AG04449 (cell line): ENCODE results near the gene CCDC170.

Source experiments
- CTCF ChIA-PET: fragments of 350-600 bp; formaldehyde crosslinking; extraction: SDS; loops from one replicate; lab custom pipeline; 2021; ENCODE audit warnings: antibody characterized with exemption; lab: Yijun Ruan, JAX
- POLR2A ChIA-PET: fragments of 400-600, 350-600 bp; formaldehyde crosslinking; extraction: SDS; loops from one replicate; lab custom pipeline; 2020; ENCODE audit warnings: antibody characterized with exemption, inconsistent platforms; lab: Yijun Ruan, JAX
- DNase-seq: peaks from one replicate; pipeline ENCODE4 v3.0.0-alpha.2; 2010; ENCODE audit warnings: low read depth, low spot score
- H3K4me3 ChIP-seq: 2 replicates; pipeline ENCODE4 v1.5.1; 2011; ENCODE audit warnings: low read depth, mild to moderate bottlenecking, control low read depth, low read length
- TF ChIP-seq, protein P1 (sequence below): IDR thresholded peaks from one replicate; pipeline ENCODE4 v1.5.1; 2011; ENCODE audit warnings: mild to moderate bottlenecking, moderate library complexity, low read length, control low read depth, inconsistent platforms; ENCODE audit not compliant: insufficient read depth; ENCODE audit errors: missing control alignments

CCDC170 gene

DNA sequence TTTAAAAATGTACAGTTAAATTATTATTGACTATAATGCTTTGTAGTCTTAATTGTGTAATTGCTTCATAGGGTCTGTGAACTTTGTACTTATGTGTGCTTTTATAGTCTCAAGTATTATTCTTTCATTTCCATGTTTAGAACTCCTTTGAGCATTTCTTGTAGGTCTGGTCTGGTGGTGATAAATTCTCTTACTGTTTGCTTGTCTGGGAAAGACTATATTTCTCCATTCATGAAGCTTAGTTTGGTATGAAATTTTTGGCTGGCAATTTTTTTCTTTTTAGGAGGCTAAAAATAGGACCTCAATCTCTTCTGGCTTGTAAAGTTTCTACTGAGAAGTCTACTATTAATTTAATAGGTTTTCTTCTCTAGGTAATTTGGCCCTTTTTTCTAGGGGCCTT is 67.4 kb downstream of the CCDC170 start:
- H3K4me3 ChIP-seq, result no peak overlapping the region
- ChIA-PET CTCF (no interaction called here), POLR2A (no interaction called here)
- DNase-seq, result no peak
- TF ChIP-seq, protein P1, sequence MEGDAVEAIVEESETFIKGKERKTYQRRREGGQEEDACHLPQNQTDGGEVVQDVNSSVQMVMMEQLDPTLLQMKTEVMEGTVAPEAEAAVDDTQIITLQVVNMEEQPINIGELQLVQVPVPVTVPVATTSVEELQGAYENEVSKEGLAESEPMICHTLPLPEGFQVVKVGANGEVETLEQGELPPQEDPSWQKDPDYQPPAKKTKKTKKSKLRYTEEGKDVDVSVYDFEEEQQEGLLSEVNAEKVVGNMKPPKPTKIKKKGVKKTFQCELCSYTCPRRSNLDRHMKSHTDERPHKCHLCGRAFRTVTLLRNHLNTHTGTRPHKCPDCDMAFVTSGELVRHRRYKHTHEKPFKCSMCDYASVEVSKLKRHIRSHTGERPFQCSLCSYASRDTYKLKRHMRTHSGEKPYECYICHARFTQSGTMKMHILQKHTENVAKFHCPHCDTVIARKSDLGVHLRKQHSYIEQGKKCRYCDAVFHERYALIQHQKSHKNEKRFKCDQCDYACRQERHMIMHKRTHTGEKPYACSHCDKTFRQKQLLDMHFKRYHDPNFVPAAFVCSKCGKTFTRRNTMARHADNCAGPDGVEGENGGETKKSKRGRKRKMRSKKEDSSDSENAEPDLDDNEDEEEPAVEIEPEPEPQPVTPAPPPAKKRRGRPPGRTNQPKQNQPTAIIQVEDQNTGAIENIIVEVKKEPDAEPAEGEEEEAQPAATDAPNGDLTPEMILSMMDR, result no peak

- DNase-seq, result no peak
- ChIA-PET POLR2A (no interaction called here), CTCF (no interaction called here)
- TF ChIP-seq, protein P1, result no peak
- no peak overlapping the region for H3K4me3 ChIP-seq
Observed at GRCh38 chr6:151564654-151565053, 70.8 kb downstream of the CCDC170 start.

GRCh38 chr6:151565940-151566339 is 72.1 kb downstream of the CCDC170 start:
- DNase-seq, result no peak
- TF ChIP-seq, protein P1, result no peak
- POLR2A ChIA-PET, result no interaction called here
- no peak overlapping the region for H3K4me3 ChIP-seq
- CTCF ChIA-PET, result no interaction called here

- TF ChIP-seq, protein P1, result no peak
Observed at GRCh38 chr6:151566557-151566956, 72.7 kb downstream of the CCDC170 start.

GRCh38 chr6:151576633-151577032 is 82.8 kb downstream of the CCDC170 start:
- CTCF ChIA-PET, result interaction anchor here (0.6 kb wide), 1 partner anchor 43 kb away, joined by 3 read pairs; no protein-coding TSS in a partner anchor
- DNase-seq, result no peak
- POLR2A ChIA-PET, result no interaction called here
- TF ChIP-seq, protein P1, result no peak
- H3K4me3 ChIP-seq, result no peak overlapping the region

More at GRCh38 chr6:151566557-151566956, 72.7 kb downstream of the CCDC170 start:
- H3K4me3 ChIP-seq, result no peak overlapping the region
- ChIA-PET POLR2A (no interaction called here), CTCF (no interaction called here)
- DNase-seq, result no peak

GRCh38 chr6:151577257-151577656 is 83.4 kb downstream of the CCDC170 start:
- CTCF ChIA-PET, result no interaction called here
- no peak overlapping the region for H3K4me3 ChIP-seq
- TF ChIP-seq, protein P1, result no peak
- no peak for DNase-seq
- POLR2A ChIA-PET, result no interaction called here
